ENCODE data around the gene STX19. TPM values are rescaled to one million over a fixed set of nuclear protein-coding genes. Genes with fewer than 3 reads are reported as not detected.

The STX19 gene
- total RNA-seq, 4 donors from 2014 or later, result 1.3 to 6.8 (median 5.3) TPM

- 90 to 92% methylated on average over 6 of the region's 6 CpGs for WGBS, 2 donors
- no peak overlapping the region for H3K4me3 ChIP-seq (ENCODE audit: low read depth, poor library complexity, severe bottlenecking)
- intact Hi-C loops (cut with DNase I; ENCODE audit: low total_unique reads), result no loop called here
- DNase-seq (ENCODE audit: low spot score in 2 of 2), result no peak
- TF ChIP-seq POLR2A (IDR thresholded peaks at IDR 0.05), result no peak
These were observed 38.4 kb upstream of the STX19 start for GRCh38 chr3:94066506-94067500.

GRCh38 chr3:94065819-94066480 lies 37.6 kb upstream of the STX19 start:
- intact Hi-C loops (cut with DNase I; ENCODE audit: low total_unique reads), result no loop called here
- TF ChIP-seq CTCF (IDR thresholded peaks at IDR 0.05) (no peak), POLR2A (IDR thresholded peaks at IDR 0.05) (no peak)

GRCh38 chr3:94065122-94065521 lies 36.7 kb upstream of the STX19 start:
- intact Hi-C loops (cut with DNase I; ENCODE audit: low total_unique reads), result no loop called here
- TF ChIP-seq CTCF (IDR thresholded peaks at IDR 0.05) (no peak), POLR2A (IDR thresholded peaks at IDR 0.05) (no peak)
- H3K4me3 ChIP-seq (ENCODE audit: low read depth, poor library complexity, severe bottlenecking), result no peak overlapping the region
- no peak for DNase-seq (ENCODE audit: low spot score in 2 of 2)
- 19 to 29% methylated on average over 1 of the region's 1 CpG for WGBS, 2 donors

More at GRCh38 chr3:94065819-94066480, 37.6 kb upstream of the STX19 start:
- no peak overlapping the region for H3K4me3 ChIP-seq (ENCODE audit: low read depth, poor library complexity, severe bottlenecking)
- no peak for DNase-seq (ENCODE audit: low spot score in 2 of 2)
- 85 to 90% methylated on average over 1 of the region's 1 CpG for whole genome bisulfite sequencing, 2 donors

- TF ChIP-seq CTCF (IDR thresholded peaks at IDR 0.05), result no peak
- no peak for TF ChIP-seq POLR2A (IDR thresholded peaks at IDR 0.05)
- no peak overlapping the region for H3K4me3 ChIP-seq (ENCODE audit: low read depth, poor library complexity, severe bottlenecking)
- DNase-seq (ENCODE audit: low spot score in 2 of 2), result no peak
- intact Hi-C loops (cut with DNase I; ENCODE audit: low total_unique reads), result no loop called here
- WGBS, 2 donors, result 70 to 74% methylated on average over 6 of the region's 6 CpGs
These were observed 36.0 kb upstream of the STX19 start for GRCh38 chr3:94064243-94064860.

- H3K4me3 ChIP-seq (ENCODE audit: low read depth, poor library complexity, severe bottlenecking), result peak overlapping the region; percentile 77
- TF ChIP-seq POLR2A (IDR thresholded peaks at IDR 0.05) (no peak), CTCF (IDR thresholded peaks at IDR 0.05) (no peak)
- WGBS, 2 donors, result 41 to 42% methylated on average over 17 of the region's 17 CpGs
- DNase-seq (ENCODE audit: low spot score in 2 of 2), result no peak
- intact Hi-C loops (cut with DNase I; ENCODE audit: low total_unique reads), result no loop called here
These were observed 35.2 kb upstream of the STX19 start for GRCh38 chr3:94063496-94064119.
